Stimulated activated memory B cell treated with anti-CD40 and anti-IgM and Interleukin-4, amounts not matched to agents 10 μg/mL and 1 μg/mL and 100 μg/mL, for 72 hours (primary cell): ENCODE results near the gene FAM110A.

Source experiments
- ATAC-seq: fragments of 150-1000 bp; cut with Tn5 transposase; 2 replicates; pipeline ENCODE4 v1.10.0; 2021
- H3K27ac Mint-ChIP-seq: one replicate; pipeline ENCODE4 v1.8.0; 2022; ENCODE audit warnings: mild to moderate bottlenecking, mixed read lengths
- H3K27me3 Mint-ChIP-seq: one replicate; pipeline ENCODE4 v1.8.0; 2022; ENCODE audit warnings: mixed read lengths
- H3K36me3 Mint-ChIP-seq: one replicate; pipeline ENCODE4 v1.8.0; 2022; ENCODE audit warnings: mixed read lengths
- H3K4me1 Mint-ChIP-seq: one replicate; pipeline ENCODE4 v1.8.0; 2022; ENCODE audit warnings: mixed read lengths
- H3K4me3 Mint-ChIP-seq: one replicate; pipeline ENCODE4 v1.8.0; 2022; ENCODE audit warnings: mild to moderate bottlenecking, moderate library complexity, mixed read lengths
- H3K9me3 Mint-ChIP-seq: one replicate; pipeline ENCODE4 v1.8.0; 2022; ENCODE audit warnings: mixed read lengths

Gene FAM110A

DNA sequence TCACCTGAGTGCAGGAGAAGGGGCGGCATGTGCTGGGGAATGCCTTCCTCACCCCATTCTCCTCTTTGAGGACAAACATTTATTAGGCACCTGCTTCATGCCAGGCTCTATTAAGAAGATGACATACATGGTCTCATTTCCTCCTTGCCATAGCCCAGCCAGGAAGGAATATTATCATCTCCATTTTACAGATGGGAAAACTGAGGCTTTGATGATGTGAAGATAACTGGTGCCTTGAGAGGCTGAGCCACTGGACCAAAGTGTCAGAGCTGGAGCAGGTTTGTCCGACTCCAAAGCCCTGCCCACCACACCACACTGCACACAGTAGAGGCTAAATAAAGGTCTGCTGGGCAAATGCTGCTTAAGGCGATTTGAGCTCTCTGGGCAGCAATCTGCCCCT is 37.2 kb downstream of the FAM110A start:
- Mint-ChIP-seq H3K27me3 (peaks cover 29% of the 10 kb centered on the region), H3K36me3 (no peaks in the 10 kb centered on the region)

DNA sequence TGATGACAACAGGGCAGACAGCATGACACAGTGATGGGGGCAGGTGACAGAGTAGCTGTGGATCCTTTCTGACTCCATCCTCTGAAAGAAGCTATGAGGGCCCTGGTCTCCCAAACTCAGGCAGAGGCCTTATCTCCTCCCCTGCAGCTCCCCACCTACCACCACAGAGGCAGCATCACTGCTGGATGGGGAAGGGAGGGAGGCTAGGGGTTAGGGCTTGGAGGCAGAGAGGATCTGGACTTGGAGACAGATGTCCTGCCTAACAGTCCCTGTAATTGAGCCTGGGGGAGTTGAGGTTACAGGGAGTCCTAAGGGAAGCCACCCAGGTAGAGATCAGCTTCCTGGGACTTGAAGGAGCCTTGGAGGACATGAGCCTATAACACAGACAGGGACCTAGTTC is 37.9 kb downstream of the FAM110A start:
- no peak overlapping the region for H3K4me3 Mint-ChIP-seq
- H3K9me3 Mint-ChIP-seq, result no peaks in the 10 kb centered on the region
- peaks cover 31% of the 10 kb centered on the region for H3K27me3 Mint-ChIP-seq
- peaks cover 8% of the 10 kb centered on the region for H3K4me1 Mint-ChIP-seq
- ATAC-seq, result no peak
- H3K27ac Mint-ChIP-seq, result no peak overlapping the region
- no peaks in the 10 kb centered on the region for H3K36me3 Mint-ChIP-seq

More for the DNA sequence above, 37.2 kb downstream of the FAM110A start:
- H3K4me3 Mint-ChIP-seq, result no peak overlapping the region
- H3K9me3 Mint-ChIP-seq, result no peaks in the 10 kb centered on the region
- ATAC-seq, result no peak
- peaks cover 8% of the 10 kb centered on the region for H3K4me1 Mint-ChIP-seq
- no peak overlapping the region for H3K27ac Mint-ChIP-seq

GRCh38 chr20:871948-872347 is 38.4 kb downstream of the FAM110A start:
- no peak overlapping the region for H3K4me3 Mint-ChIP-seq
- peaks cover 8% of the 10 kb centered on the region for H3K4me1 Mint-ChIP-seq
- no peaks in the 10 kb centered on the region for H3K36me3 Mint-ChIP-seq
- no peaks in the 10 kb centered on the region for H3K9me3 Mint-ChIP-seq
- H3K27me3 Mint-ChIP-seq, result peaks cover 31% of the 10 kb centered on the region
- ATAC-seq, result no peak
- H3K27ac Mint-ChIP-seq, result no peak overlapping the region

DNA sequence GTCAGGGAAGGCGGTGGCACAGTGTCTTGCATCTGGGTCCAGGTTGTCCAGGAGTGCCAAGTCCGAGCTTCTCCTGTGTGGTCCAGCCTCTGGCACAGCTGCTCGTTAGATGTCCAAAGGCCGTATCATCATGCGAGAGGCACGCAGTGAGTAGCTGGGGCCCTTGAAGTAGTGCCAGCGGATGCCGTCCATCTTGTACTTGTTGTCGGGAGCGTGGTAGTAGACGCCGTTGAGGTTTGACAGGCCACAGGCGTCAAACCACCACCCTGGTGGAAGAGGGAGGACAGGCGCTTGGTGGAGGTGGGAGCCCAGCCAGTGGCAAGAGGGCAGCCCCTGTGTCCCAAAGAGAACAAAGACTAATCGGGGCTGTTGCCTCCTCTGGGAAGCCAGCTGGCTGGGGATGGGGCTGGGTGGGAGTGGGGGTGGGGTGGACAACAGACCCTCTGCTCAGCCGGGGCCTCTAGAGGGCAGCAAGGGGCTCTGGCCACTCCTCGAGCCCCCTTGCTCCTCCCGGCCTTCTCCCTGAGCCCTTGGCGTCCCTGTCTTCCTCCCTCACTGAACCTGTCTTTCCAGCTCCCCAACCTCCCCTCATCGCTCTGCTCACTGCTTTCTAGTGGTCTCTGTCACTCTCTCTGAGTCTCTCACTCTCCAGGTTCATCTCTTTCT is 39.5 kb downstream of the FAM110A start:
- Mint-ChIP-seq H3K4me3 (no peak overlapping the region), H3K36me3 (no peaks in the 10 kb centered on the region), H3K27ac (no peak overlapping the region), H3K4me1 (peaks cover 8% of the 10 kb centered on the region), H3K27me3 (peaks cover 31% of the 10 kb centered on the region), H3K9me3 (no peaks in the 10 kb centered on the region)
- no peak for ATAC-seq

GRCh38 chr20:873875-874607 is 40.5 kb downstream of the FAM110A start:
- H3K9me3 Mint-ChIP-seq, result no peaks in the 10 kb centered on the region
- H3K4me3 Mint-ChIP-seq, result no peak overlapping the region
- H3K36me3 Mint-ChIP-seq, result no peaks in the 10 kb centered on the region
- H3K4me1 Mint-ChIP-seq, result peaks cover 8% of the 10 kb centered on the region
- H3K27me3 Mint-ChIP-seq, result peaks cover 31% of the 10 kb centered on the region
- no peak for ATAC-seq
- no peak overlapping the region for H3K27ac Mint-ChIP-seq

- H3K9me3 Mint-ChIP-seq, result no peaks in the 10 kb centered on the region
- H3K27ac Mint-ChIP-seq, result no peak overlapping the region
- H3K4me1 Mint-ChIP-seq, result peaks cover 8% of the 10 kb centered on the region
- H3K27me3 Mint-ChIP-seq, result peaks cover 21% of the 10 kb centered on the region
- H3K4me3 Mint-ChIP-seq, result no peak overlapping the region
- no peaks in the 10 kb centered on the region for H3K36me3 Mint-ChIP-seq
- ATAC-seq, result no peak
Observed at GRCh38 chr20:875115-875514, 41.6 kb downstream of the FAM110A start.

GRCh38 chr20:877814-878213 is 44.3 kb downstream of the FAM110A start:
- peaks cover 14% of the 10 kb centered on the region for H3K4me1 Mint-ChIP-seq
- H3K9me3 Mint-ChIP-seq, result no peaks in the 10 kb centered on the region
- H3K4me3 Mint-ChIP-seq, result no peak overlapping the region
- H3K36me3 Mint-ChIP-seq, result no peaks in the 10 kb centered on the region
- H3K27ac Mint-ChIP-seq, result no peak overlapping the region
- ATAC-seq, result no peak
- H3K27me3 Mint-ChIP-seq, result peaks cover 20% of the 10 kb centered on the region

DNA sequence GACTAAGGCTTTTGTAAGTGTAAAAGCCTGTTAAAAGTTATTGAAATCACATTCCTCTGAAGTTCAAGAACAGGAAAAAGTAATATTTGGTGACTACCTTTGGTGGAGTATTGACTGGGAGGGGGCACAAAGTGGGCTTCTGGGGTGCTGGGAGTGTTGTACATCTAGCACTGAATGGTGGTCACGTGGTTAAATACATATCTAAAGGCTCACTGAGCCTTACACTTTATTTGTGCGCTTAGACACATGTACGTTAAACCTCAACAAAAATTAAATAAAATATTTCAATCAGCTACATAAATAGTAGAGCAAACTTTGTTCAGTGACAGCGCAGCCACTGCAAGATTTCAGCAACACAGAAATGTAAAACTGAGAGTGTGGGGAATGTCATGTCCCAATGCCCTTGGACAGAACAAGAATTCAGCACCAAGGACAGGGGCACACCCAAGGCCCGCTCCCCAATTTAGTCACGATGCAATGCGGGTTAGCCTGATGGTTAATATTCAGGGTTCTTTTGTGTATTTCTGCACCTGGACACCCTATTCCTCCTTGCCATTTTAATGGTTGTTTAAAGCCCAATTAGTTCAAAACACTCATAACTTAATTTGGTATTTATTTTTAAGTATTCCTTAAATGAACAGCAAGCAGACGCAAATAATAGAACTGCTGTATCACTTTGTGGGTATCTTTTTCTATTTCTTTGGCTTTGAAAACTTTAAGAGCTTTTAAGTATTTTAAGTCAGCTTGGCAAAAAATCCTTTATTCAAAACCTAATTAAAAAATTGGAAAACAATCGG is 45.2 kb downstream of the FAM110A start:
- Mint-ChIP-seq H3K27ac (no peak overlapping the region), H3K4me1 (peaks cover 9% of the 10 kb centered on the region), H3K4me3 (no peak overlapping the region), H3K27me3 (peaks cover 14% of the 10 kb centered on the region), H3K36me3 (no peaks in the 10 kb centered on the region), H3K9me3 (no peaks in the 10 kb centered on the region)
- ATAC-seq, result no peak

- Mint-ChIP-seq H3K27me3 (peaks cover 19% of the 10 kb centered on the region), H3K9me3 (no peaks in the 10 kb centered on the region), H3K4me1 (peaks cover 6% of the 10 kb centered on the region), H3K4me3 (no peak overlapping the region), H3K27ac (no peak overlapping the region), H3K36me3 (no peaks in the 10 kb centered on the region)
- ATAC-seq, result no peak
Observed at GRCh38 chr20:879626-880025, 46.1 kb downstream of the FAM110A start.

DNA sequence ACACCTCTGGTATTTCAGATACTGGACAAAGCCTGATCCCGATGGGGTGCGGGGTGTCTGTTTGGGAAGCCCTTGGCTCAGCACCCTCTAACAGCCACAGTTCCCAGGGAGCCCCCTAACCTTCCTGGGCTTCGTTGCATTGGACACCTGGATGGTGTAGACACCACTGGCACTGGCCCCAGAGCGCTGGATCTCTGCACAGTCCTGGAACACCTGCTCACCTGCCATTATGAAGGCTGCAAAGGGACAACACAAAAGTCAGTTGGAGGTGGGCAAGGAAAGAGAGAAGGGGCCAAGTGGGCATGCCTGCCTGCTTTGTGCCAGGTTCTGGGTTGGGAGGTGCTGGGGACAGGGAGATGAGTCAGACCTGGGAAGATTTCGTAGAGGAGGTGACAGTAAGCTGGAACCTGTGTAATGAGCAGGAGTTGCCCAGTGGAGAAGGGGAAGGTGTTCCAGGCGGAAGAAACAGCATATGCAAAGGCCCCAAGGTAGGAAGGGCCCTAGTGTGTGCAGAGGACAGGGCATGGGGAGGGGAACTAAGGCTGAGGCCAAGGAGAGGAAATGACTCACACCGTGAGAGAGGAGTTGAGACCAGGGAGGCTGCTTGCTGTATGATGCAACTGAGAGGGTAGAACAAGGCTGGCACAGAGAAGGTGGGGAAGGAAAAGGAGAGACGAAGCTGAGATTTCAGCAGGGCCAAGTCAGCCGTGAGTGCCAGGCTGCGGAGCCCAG is 47.7 kb downstream of the FAM110A start:
- ATAC-seq, result peak; percentile 50
- H3K27ac Mint-ChIP-seq, result no peak overlapping the region
- H3K9me3 Mint-ChIP-seq, result no peaks in the 10 kb centered on the region
- peaks cover 24% of the 10 kb centered on the region for H3K27me3 Mint-ChIP-seq
- H3K4me1 Mint-ChIP-seq, result peaks cover 16% of the 10 kb centered on the region
- H3K36me3 Mint-ChIP-seq, result no peaks in the 10 kb centered on the region
- H3K4me3 Mint-ChIP-seq, result no peak overlapping the region

- ATAC-seq, result no peak
- Mint-ChIP-seq H3K36me3 (no peaks in the 10 kb centered on the region), H3K27ac (no peak overlapping the region), H3K4me1 (peaks cover 16% of the 10 kb centered on the region), H3K9me3 (no peaks in the 10 kb centered on the region), H3K27me3 (peaks cover 24% of the 10 kb centered on the region), H3K4me3 (no peak overlapping the region)
Observed at GRCh38 chr20:881783-882144, 48.2 kb downstream of the FAM110A start.

- Mint-ChIP-seq H3K27me3 (peaks cover 25% of the 10 kb centered on the region), H3K27ac (no peak overlapping the region), H3K36me3 (no peaks in the 10 kb centered on the region), H3K4me3 (no peak overlapping the region), H3K4me1 (peaks cover 16% of the 10 kb centered on the region), H3K9me3 (no peaks in the 10 kb centered on the region)
- peak; percentile 48 for ATAC-seq
Observed at GRCh38 chr20:884983-885952, 51.8 kb downstream of the FAM110A start.

DNA sequence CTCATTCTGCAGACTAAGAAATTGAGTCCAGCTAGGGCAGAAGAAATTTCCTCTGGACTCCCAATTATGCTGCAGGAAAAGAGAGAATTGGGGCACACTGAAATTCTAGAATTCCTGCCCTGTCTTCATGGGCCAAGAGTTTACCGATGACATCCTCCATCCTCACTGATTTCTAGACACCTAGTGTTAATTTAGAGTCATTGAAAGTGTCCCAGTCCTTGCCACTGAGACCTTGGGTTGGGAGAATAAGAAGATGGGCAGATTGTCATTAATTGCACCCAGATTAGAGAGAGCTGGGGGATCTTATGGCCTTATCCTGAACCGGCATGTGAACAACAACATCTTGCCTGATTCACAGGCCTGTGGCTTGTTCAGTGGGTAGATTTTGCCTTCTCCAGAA is 53.6 kb downstream of the FAM110A start:
- H3K27me3 Mint-ChIP-seq, result peaks cover 44% of the 10 kb centered on the region
- no peaks in the 10 kb centered on the region for H3K36me3 Mint-ChIP-seq
- H3K4me3 Mint-ChIP-seq, result no peak overlapping the region
- ATAC-seq, result no peak
- peaks cover 26% of the 10 kb centered on the region for H3K4me1 Mint-ChIP-seq
- no peaks in the 10 kb centered on the region for H3K9me3 Mint-ChIP-seq
- H3K27ac Mint-ChIP-seq, result no peak overlapping the region

DNA sequence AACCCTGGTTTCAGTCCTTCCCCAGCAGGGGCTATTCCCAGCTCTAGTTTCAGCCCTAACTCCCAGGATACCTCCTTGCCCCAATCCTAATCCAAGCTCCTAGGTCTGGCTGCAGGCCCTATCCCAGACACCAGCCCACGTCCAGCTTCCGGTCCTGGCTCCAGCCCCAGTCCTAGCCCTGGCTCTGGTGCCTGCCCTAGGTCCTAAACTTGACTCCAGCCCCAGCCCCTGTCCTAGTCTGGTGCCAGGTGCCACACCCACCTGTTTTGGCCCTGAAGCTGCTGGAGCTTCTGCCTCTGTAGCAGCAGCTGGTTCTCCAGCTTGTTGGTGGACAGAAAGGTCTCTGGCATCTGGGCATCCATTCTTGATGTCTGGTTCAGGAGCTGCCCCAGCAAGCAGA is 54.5 kb downstream of the FAM110A start:
- Mint-ChIP-seq H3K36me3 (no peaks in the 10 kb centered on the region), H3K4me3 (no peak overlapping the region), H3K27me3 (peaks cover 52% of the 10 kb centered on the region), H3K9me3 (peaks cover 3% of the 10 kb centered on the region), H3K4me1 (peaks cover 35% of the 10 kb centered on the region), H3K27ac (no peak overlapping the region)
- no peak for ATAC-seq
